ENCODE results near the gene PC.

GRCh38 chr11:66958232-66958955 is at the start of gene PC:
- TF ChIP-seq CTCF (IDR thresholded peaks at IDR 0.05 in 4 of 5, conservative IDR thresholded peaks at IDR 0.05 in 1 of 5): no peak
- peak; percentile 90 to 95 for TF ChIP-seq POLR2A (IDR thresholded peaks at IDR 0.05)

Measured in gastrocnemius medialis (tissue), 4 donors.